Activated CD4-positive, alpha-beta T cell treated with anti-CD3 and anti-CD28 coated beads, Interleukin-2, amount 10 ng/mL, durations not matched to agents 7 days and 5 days (primary cell): ENCODE measurements around the gene CISH. TPM values are rescaled to one million over a fixed set of nuclear protein-coding genes. Genes with fewer than 3 reads are reported as not detected.

Experiments used
- CTCF ChIA-PET: fragments of 350-600 bp; sonication (Branson Sonifier 250); formaldehyde crosslinking; loops from one replicate; lab custom pipeline; 2021; ENCODE audit warnings: antibody characterized with exemption; lab: Charles Lee
- POLR2A ChIA-PET: fragments of 350-600 bp; sonication (Branson Sonifier 250); formaldehyde crosslinking; loops from one replicate; lab custom pipeline; 2021; ENCODE audit warnings: antibody characterized with exemption; lab: Charles Lee
- DNase-seq: peaks from one replicate; pipeline ENCODE4 v3.0.0-alpha.2; 2020
- H3K27ac Mint-ChIP-seq: one replicate; pipeline ENCODE4 v1.8.0; 2021; ENCODE audit warnings: mild to moderate bottlenecking, moderate library complexity, mixed read lengths
- H3K27me3 Mint-ChIP-seq: one replicate; pipeline ENCODE4 v1.8.0; 2021; ENCODE audit warnings: mixed read lengths
- H3K36me3 Mint-ChIP-seq: one replicate; pipeline ENCODE4 v1.8.0; 2021; ENCODE audit warnings: low read depth, mixed read lengths
- H3K4me1 Mint-ChIP-seq: one replicate; pipeline ENCODE4 v1.8.0; 2021; ENCODE audit warnings: mixed read lengths
- H3K4me3 Mint-ChIP-seq: one replicate; pipeline ENCODE4 v1.8.0; 2021; ENCODE audit warnings: mild to moderate bottlenecking, moderate library complexity, mixed read lengths
- H3K9me3 Mint-ChIP-seq: one replicate; pipeline ENCODE4 v1.8.0; 2021; ENCODE audit warnings: mixed read lengths
- total RNA-seq, 2 experiments: library from RNA; stranded (reverse); gene quantifications; one replicate each; pipeline ENCODE4 v1.2.3, GENCODE V29; 2021

The CISH gene
- total RNA-seq, 2 experiments from 2014 or later: 300 to 308 TPM

GRCh38 chr3:50635066-50635465 is 23.5 kb upstream of the CISH start:
- H3K4me3 Mint-ChIP-seq: no peak overlapping the region
- POLR2A ChIA-PET: no interaction called here
- DNase-seq: no peak

GRCh38 chr3:50633230-50633790 is 21.7 kb upstream of the CISH start:
- Mint-ChIP-seq H3K27ac (peak overlapping the region; percentile 82), H3K4me3 (no peak overlapping the region), H3K9me3 (no peaks in the 10 kb centered on the region), H3K36me3 (peaks cover 44% of the 10 kb centered on the region), H3K27me3 (no peaks in the 10 kb centered on the region), H3K4me1 (peaks cover 90% of the 10 kb centered on the region)
- POLR2A ChIA-PET: no interaction called here
- no peak for DNase-seq
- CTCF ChIA-PET: interaction anchor here (0.7 to 2.7 kb wide), 5 partner anchors 10 to 62 kb away, joined by 3 to 6 read pairs (median 6); no protein-coding TSS in a partner anchor

More at GRCh38 chr3:50635066-50635465, 23.5 kb upstream of the CISH start:
- H3K4me1 Mint-ChIP-seq: peaks cover 79% of the 10 kb centered on the region
- H3K27me3 Mint-ChIP-seq: no peaks in the 10 kb centered on the region
- no peaks in the 10 kb centered on the region for H3K9me3 Mint-ChIP-seq
- CTCF ChIA-PET: interaction anchor here (0.6 to 1.9 kb wide), 4 partner anchors 9 to 63 kb away, joined by 3 to 6 read pairs (median 4); no protein-coding TSS in a partner anchor
- no peak overlapping the region for H3K27ac Mint-ChIP-seq
- H3K36me3 Mint-ChIP-seq: peaks cover 39% of the 10 kb centered on the region

GRCh38 chr3:50632450-50632849 is 20.9 kb upstream of the CISH start:
- no peak overlapping the region for H3K4me3 Mint-ChIP-seq
- DNase-seq: no peak
- H3K36me3 Mint-ChIP-seq: peaks cover 46% of the 10 kb centered on the region
- ChIA-PET CTCF (interaction anchor here (0.8 to 5.8 kb wide), 7 partner anchors 9 to 740 kb away, joined by 3 to 33 read pairs (median 6); partner anchors contain the start of gene MAPKAPK3), POLR2A (interaction anchor here (1.3 kb wide), 1 partner anchor 12 kb away, joined by 3 read pairs; no protein-coding TSS in a partner anchor)
- H3K9me3 Mint-ChIP-seq: no peaks in the 10 kb centered on the region
- H3K4me1 Mint-ChIP-seq: peaks cover 90% of the 10 kb centered on the region
- no peaks in the 10 kb centered on the region for H3K27me3 Mint-ChIP-seq
- peak overlapping the region; percentile 82 for H3K27ac Mint-ChIP-seq

- ChIA-PET POLR2A (no interaction called here), CTCF (interaction anchor here (1.0 to 5.8 kb wide), 7 partner anchors 8 to 62 kb away, joined by 3 to 33 read pairs (median 3); partner anchors contain the start of gene MAPKAPK3)
- Mint-ChIP-seq H3K27ac (peak overlapping the region; percentile 27), H3K27me3 (no peaks in the 10 kb centered on the region), H3K36me3 (peaks cover 49% of the 10 kb centered on the region), H3K4me1 (peaks cover 88% of the 10 kb centered on the region), H3K9me3 (no peaks in the 10 kb centered on the region), H3K4me3 (no peak overlapping the region)
- DNase-seq: no peak
These were observed 19.3 kb upstream of the CISH start for GRCh38 chr3:50630877-50631276.

- H3K27me3 Mint-ChIP-seq: no peaks in the 10 kb centered on the region
- ChIA-PET CTCF (interaction anchor here (1.0 to 5.8 kb wide), 4 partner anchors 8 to 20 kb away, joined by 3 to 33 read pairs (median 8); partner anchors contain the start of gene MAPKAPK3), POLR2A (no interaction called here)
- peaks cover 92% of the 10 kb centered on the region for H3K4me1 Mint-ChIP-seq
- no peak overlapping the region for H3K4me3 Mint-ChIP-seq
- H3K9me3 Mint-ChIP-seq: no peaks in the 10 kb centered on the region
- peak overlapping the region; percentile 27 for H3K27ac Mint-ChIP-seq
- H3K36me3 Mint-ChIP-seq: peaks cover 49% of the 10 kb centered on the region
- DNase-seq: no peak
These were observed 18.8 kb upstream of the CISH start for GRCh38 chr3:50630394-50630793.

GRCh38 chr3:50628601-50629000 is 17.0 kb upstream of the CISH start:
- Mint-ChIP-seq H3K27ac (no peak overlapping the region), H3K36me3 (peaks cover 50% of the 10 kb centered on the region), H3K9me3 (no peaks in the 10 kb centered on the region), H3K27me3 (no peaks in the 10 kb centered on the region), H3K4me1 (peaks cover 97% of the 10 kb centered on the region), H3K4me3 (no peak overlapping the region)
- ChIA-PET POLR2A (no interaction called here), CTCF (interaction anchor here (1.3 to 5.8 kb wide), 6 partner anchors 9 to 58 kb away, joined by 3 to 33 read pairs (median 4); no protein-coding TSS in a partner anchor)
- no peak for DNase-seq

GRCh38 chr3:50627407-50628051 is 16.0 kb upstream of the CISH start:
- no peak for DNase-seq
- Mint-ChIP-seq H3K9me3 (no peaks in the 10 kb centered on the region), H3K36me3 (peaks cover 55% of the 10 kb centered on the region), H3K4me1 (peaks cover 97% of the 10 kb centered on the region), H3K4me3 (no peak overlapping the region), H3K27ac (peak overlapping the region; percentile 9), H3K27me3 (no peaks in the 10 kb centered on the region)
- ChIA-PET POLR2A (interaction anchor here (0.6 kb wide), 1 partner anchor 29 kb away, joined by 3 read pairs; no protein-coding TSS in a partner anchor), CTCF (interaction anchor here (0.9 to 5.8 kb wide), 9 partner anchors 8 to 1346 kb away, joined by 3 to 33 read pairs (median 4); partner anchors contain the start of gene ABHD14B)

- H3K27me3 Mint-ChIP-seq: no peaks in the 10 kb centered on the region
- CTCF ChIA-PET: interaction anchor here (0.5 to 3.2 kb wide), 8 partner anchors 8 to 245 kb away, joined by 3 to 14 read pairs (median 4); partner anchors contain the start of gene MAPKAPK3
- POLR2A ChIA-PET: interaction anchor here (0.6 kb wide), 1 partner anchor 10 kb away, joined by 3 read pairs; no protein-coding TSS in a partner anchor
- peaks cover 51% of the 10 kb centered on the region for H3K36me3 Mint-ChIP-seq
- H3K4me3 Mint-ChIP-seq: no peak overlapping the region
- no peaks in the 10 kb centered on the region for H3K9me3 Mint-ChIP-seq
- DNase-seq: no peak
- H3K4me1 Mint-ChIP-seq: peaks cover 96% of the 10 kb centered on the region
- peak overlapping the region; percentile 13 for H3K27ac Mint-ChIP-seq
These were observed 14.8 kb upstream of the CISH start for GRCh38 chr3:50626401-50626800.

- no peaks in the 10 kb centered on the region for H3K27me3 Mint-ChIP-seq
- CTCF ChIA-PET: interaction anchor here (0.5 to 3.2 kb wide), 8 partner anchors 8 to 246 kb away, joined by 3 to 14 read pairs (median 4); partner anchors contain the start of genes CISH and MAPKAPK3
- peaks cover 94% of the 10 kb centered on the region for H3K4me1 Mint-ChIP-seq
- POLR2A ChIA-PET: no interaction called here
- no peak overlapping the region for H3K4me3 Mint-ChIP-seq
- H3K9me3 Mint-ChIP-seq: no peaks in the 10 kb centered on the region
- peak overlapping the region; percentile 39 for H3K27ac Mint-ChIP-seq
- H3K36me3 Mint-ChIP-seq: peaks cover 54% of the 10 kb centered on the region
- DNase-seq: no peak
These were observed 13.9 kb upstream of the CISH start for GRCh38 chr3:50625231-50626182.

- Mint-ChIP-seq H3K4me1 (peaks cover 94% of the 10 kb centered on the region), H3K36me3 (peaks cover 54% of the 10 kb centered on the region), H3K4me3 (peak overlapping the region; percentile 37), H3K9me3 (no peaks in the 10 kb centered on the region), H3K27me3 (no peaks in the 10 kb centered on the region), H3K27ac (peak overlapping the region; percentile 88)
- ChIA-PET POLR2A (no interaction called here), CTCF (interaction anchor here (0.8 to 3.2 kb wide), 6 partner anchors 9 to 1057 kb away, joined by 3 to 14 read pairs (median 3); partner anchors contain the start of genes CISH and RBM15B)
- no peak for DNase-seq
These were observed 13.1 kb upstream of the CISH start for GRCh38 chr3:50624634-50625033.

GRCh38 chr3:50623840-50624474 is 12.4 kb upstream of the CISH start:
- CTCF ChIA-PET: interaction anchor here (0.6 to 3.2 kb wide), 10 partner anchors 9 to 1058 kb away, joined by 3 to 14 read pairs (median 3); partner anchors contain the start of genes HEMK1 and RBM15B
- H3K4me3 Mint-ChIP-seq: peak overlapping the region; percentile 37
- no peaks in the 10 kb centered on the region for H3K27me3 Mint-ChIP-seq

More at GRCh38 chr3:50623840-50624474, 12.4 kb upstream of the CISH start:
- DNase-seq: peak; percentile 54
- Mint-ChIP-seq H3K27ac (peak overlapping the region; percentile 88), H3K9me3 (no peaks in the 10 kb centered on the region), H3K36me3 (peaks cover 60% of the 10 kb centered on the region), H3K4me1 (peaks cover 94% of the 10 kb centered on the region)
- POLR2A ChIA-PET: no interaction called here
